GM23248 (cell line): ENCODE measurements around the gene CTSF.
"Not testable (repeated sequence)": the region's sequence is repeated elsewhere in the genome, so short reads cannot be mapped to it uniquely, and the experiment has no call there.

Experiments
- EZH2 ChIP-seq: fragments of 200-600 bp; sonication (generic); IDR thresholded peaks from 2 replicates; pipeline ENCODE4 v1.6.1; 2018; ENCODE audit warnings: antibody characterized with exemption, mild to moderate bottlenecking; ENCODE audit not compliant: insufficient read depth, poor library complexity, severe bottlenecking
- EZH2phosphoT487 ChIP-seq: fragments of 200-600 bp; sonication (generic); IDR thresholded peaks from 2 replicates; pipeline ENCODE4 v1.6.1; 2018; ENCODE audit warnings: antibody characterized with exemption, moderate library complexity, mild to moderate bottlenecking, low read depth; ENCODE audit not compliant: insufficient read depth

- not testable (repeated sequence) for TF ChIP-seq EZH2, EZH2phosphoT487
Measured at GRCh38 chr11:66589315-66589714, 20.9 kb upstream of the CTSF start.
